SK-N-SH (cell line): ENCODE measurements around the gene ARHGEF1. TPM values are rescaled to one million over a fixed set of nuclear protein-coding genes. Genes with fewer than 3 reads are reported as not detected.
"Not testable (repeated sequence)": the region's sequence is repeated elsewhere in the genome, so short reads cannot be mapped to it uniquely, and the experiment has no call there.

ENCODE experiments used
- CTCF ChIA-PET: fragments of 300-600, 350-600 bp; formaldehyde crosslinking; extraction: SDS; loops from one replicate; lab custom pipeline; 2021; lab: Yijun Ruan, JAX
- POLR2A ChIA-PET: fragments of 350-600 bp; sonication (Branson Sonifier 250); formaldehyde crosslinking; extraction: SDS; loops from one replicate; lab custom pipeline; 2020; ENCODE audit warnings: antibody characterized with exemption, inconsistent platforms; lab: Yijun Ruan, JAX
- DNase-seq: peaks from one replicate; pipeline ENCODE4 v3.0.0; 2012
- H2AFZ ChIP-seq: fragments of 200-600 bp; sonication (generic); 2 replicates; pipeline ENCODE4 v1.8.1; 2016; ENCODE audit warnings: antibody characterized with exemption, mild to moderate bottlenecking, low read depth
- H3F3A ChIP-seq: fragments of 200-600 bp; sonication (generic); replicated peaks from 2 replicates; pipeline ENCODE3; 2016; ENCODE audit warnings: antibody characterized with exemption, mild to moderate bottlenecking; ENCODE audit not compliant: insufficient read depth
- H3K27ac ChIP-seq, 2 experiments: fragments of 200-500 bp in 1 of 2; fragments of 200-600 bp in 1 of 2; sonication (Bioruptor generic) in 1 of 2; sonication (generic), shearing (Covaris generic) in 1 of 2; 2 replicates each; pipeline versions ENCODE4 v1.5.1 to v1.6.1; 2014 to 2016; ENCODE audit warnings: low read depth in 2 of 2, inconsistent platforms in 1 of 2, low read length in 1 of 2, mild to moderate bottlenecking in 1 of 2, mixed read lengths in 1 of 2
- H3K27me3 ChIP-seq: fragments of 200-600 bp; sonication (generic), shearing (Covaris generic); 2 replicates; pipeline ENCODE4 v1.6.1; 2016; ENCODE audit warnings: mixed run types; ENCODE audit not compliant: insufficient read depth
- H3K36me3 ChIP-seq, 2 experiments: fragments of 200-500 bp in 1 of 2; fragments of 200-600 bp in 1 of 2; sonication (Bioruptor generic) in 1 of 2; sonication (generic) in 1 of 2; replicated peaks in 1 of 2; 2 replicates each; pipeline versions ENCODE3 to v1.5.1; 2014 to 2016; ENCODE audit warnings: low read length in 1 of 2, mild to moderate bottlenecking in 1 of 2; ENCODE audit not compliant: insufficient read depth in 2 of 2, control insufficient read depth in 1 of 2
- H3K4me1 ChIP-seq, 2 experiments: fragments of 200-500 bp in 1 of 2; fragments of 200-600 bp in 1 of 2; sonication (Bioruptor generic) in 1 of 2; sonication (generic), shearing (Covaris generic) in 1 of 2; 2 replicates each; pipeline versions ENCODE4 v1.5.1 to v1.6.1; 2014 to 2016; ENCODE audit warnings: low read depth in 1 of 2, low read length in 1 of 2, mixed run types in 1 of 2; ENCODE audit not compliant: insufficient read depth in 2 of 2, control insufficient read depth in 1 of 2
- H3K4me2 ChIP-seq: fragments of 200-600 bp; sonication (generic), shearing (Covaris generic); 2 replicates; pipeline ENCODE4 v1.6.1; 2017; ENCODE audit warnings: mixed run types
- H3K4me3 ChIP-seq, 2 experiments: fragments of 200-500 bp in 1 of 2; fragments of 200-600 bp in 1 of 2; sonication (Bioruptor generic) in 1 of 2; sonication (generic), shearing (Covaris generic) in 1 of 2; 2 replicates each; pipeline versions ENCODE4 v1.5.1 to v1.8.1; 2014 to 2016; ENCODE audit warnings: low read depth in 2 of 2, inconsistent platforms in 1 of 2, low read length in 1 of 2, mild to moderate bottlenecking in 1 of 2, mixed read lengths in 1 of 2, moderate library complexity in 1 of 2
- H3K79me2 ChIP-seq: fragments of 200-600 bp; sonication (generic); 2 replicates; pipeline ENCODE4 v1.8.1; 2017; ENCODE audit warnings: mild to moderate bottlenecking; ENCODE audit not compliant: insufficient read depth
- H3K9ac ChIP-seq: fragments of 200-600 bp; sonication (generic); 2 replicates; pipeline ENCODE4 v1.6.1; 2017; ENCODE audit warnings: mixed run types
- H3K9me2 ChIP-seq: fragments of 200-600 bp; sonication (generic); 2 replicates; pipeline ENCODE4 v1.6.1; 2017; ENCODE audit warnings: mixed run types
- H3K9me3 ChIP-seq: fragments of 200-600 bp; sonication (generic); 2 replicates; pipeline ENCODE4 v1.6.1; 2017; ENCODE audit warnings: mixed run types, mild to moderate bottlenecking, moderate library complexity
- H4K20me1 ChIP-seq: fragments of 200-600 bp; sonication (generic); 2 replicates; pipeline ENCODE4 v1.6.1; 2017; ENCODE audit warnings: mild to moderate bottlenecking, mixed run types; ENCODE audit not compliant: insufficient read depth
- EZH2phosphoT487 ChIP-seq: fragments of 200-600 bp; sonication (generic); IDR thresholded peaks from 2 replicates; pipeline ENCODE4 v1.6.1; 2017; ENCODE audit warnings: low read depth, mixed run types, mild to moderate bottlenecking, antibody characterized with exemption, moderate library complexity, borderline replicate concordance
- FOSL2 ChIP-seq: IDR thresholded peaks from 2 replicates; pipeline ENCODE4 v1.4.0; 2012; ENCODE audit warnings: low read depth, mild to moderate bottlenecking, moderate library complexity, borderline replicate concordance
- JUND ChIP-seq: IDR thresholded peaks from 2 replicates; pipeline ENCODE4 v1.4.0; 2012
- MXI1 ChIP-seq: IDR thresholded peaks from 2 replicates; pipeline ENCODE4 v1.6.1; 2012; ENCODE audit warnings: mild to moderate bottlenecking, low read depth, low read length, improper control_type of control experiment
- POLR2AphosphoS5 ChIP-seq: IDR thresholded peaks from 2 replicates; pipeline ENCODE4 v1.6.1; 2012; ENCODE audit warnings: low read depth, low read length
- RAD21 ChIP-seq: IDR thresholded peaks from 2 replicates; pipeline ENCODE4 v1.6.1; 2012; ENCODE audit warnings: mild to moderate bottlenecking, low read length
- TAF1 ChIP-seq: IDR thresholded peaks from 2 replicates; pipeline ENCODE4 v1.6.1; 2012; ENCODE audit warnings: low read depth, mild to moderate bottlenecking, low read length, moderate library complexity, borderline replicate concordance
- WGBS: methylation state at CpG from one replicate; pipeline ENCODE4 v1.1.6; 2017; ENCODE audit warnings: low lambda C conversion rate; 5-methylcytosine and 5-hydroxymethylcytosine counted together
- polyA plus RNA-seq, 3 experiments: library from polyadenylated mRNA; depleted of rRNA; stranded (reverse); fragments of >200 nt; gene quantifications; 2 replicates each; pipeline ENCODE4 v1.2.3, GENCODE V29; 2012
- TF ChIP-seq, protein P1 (sequence below): IDR thresholded peaks from 2 replicates; pipeline ENCODE4 v1.4.0; 2012; ENCODE audit warnings: low read depth, borderline replicate concordance
- TF ChIP-seq, protein P2 (sequence below): fragments of 200-600 bp; sonication (generic); IDR thresholded peaks from 2 replicates; pipeline ENCODE4 v1.6.1; 2017; ENCODE audit warnings: antibody characterized with exemption, mild to moderate bottlenecking, moderate library complexity
- TF ChIP-seq, protein P3 (sequence below): IDR thresholded peaks from 2 replicates; pipeline ENCODE4 v1.4.0; 2012; ENCODE audit warnings: low read depth
- TF ChIP-seq, protein P4 (sequence below): IDR thresholded peaks from 2 replicates; pipeline ENCODE4 v1.4.0; 2012; ENCODE audit warnings: low read depth, borderline replicate concordance
- TF ChIP-seq, protein P5 (sequence below): IDR thresholded peaks from 2 replicates; pipeline ENCODE4 v1.6.1; 2012; ENCODE audit warnings: mild to moderate bottlenecking, low read depth, low read length, moderate library complexity

The ARHGEF1 gene
- polyA plus RNA-seq, 1 of the 3 experiments (the other 2 are of a cell fraction) = 102 TPM

DNA sequence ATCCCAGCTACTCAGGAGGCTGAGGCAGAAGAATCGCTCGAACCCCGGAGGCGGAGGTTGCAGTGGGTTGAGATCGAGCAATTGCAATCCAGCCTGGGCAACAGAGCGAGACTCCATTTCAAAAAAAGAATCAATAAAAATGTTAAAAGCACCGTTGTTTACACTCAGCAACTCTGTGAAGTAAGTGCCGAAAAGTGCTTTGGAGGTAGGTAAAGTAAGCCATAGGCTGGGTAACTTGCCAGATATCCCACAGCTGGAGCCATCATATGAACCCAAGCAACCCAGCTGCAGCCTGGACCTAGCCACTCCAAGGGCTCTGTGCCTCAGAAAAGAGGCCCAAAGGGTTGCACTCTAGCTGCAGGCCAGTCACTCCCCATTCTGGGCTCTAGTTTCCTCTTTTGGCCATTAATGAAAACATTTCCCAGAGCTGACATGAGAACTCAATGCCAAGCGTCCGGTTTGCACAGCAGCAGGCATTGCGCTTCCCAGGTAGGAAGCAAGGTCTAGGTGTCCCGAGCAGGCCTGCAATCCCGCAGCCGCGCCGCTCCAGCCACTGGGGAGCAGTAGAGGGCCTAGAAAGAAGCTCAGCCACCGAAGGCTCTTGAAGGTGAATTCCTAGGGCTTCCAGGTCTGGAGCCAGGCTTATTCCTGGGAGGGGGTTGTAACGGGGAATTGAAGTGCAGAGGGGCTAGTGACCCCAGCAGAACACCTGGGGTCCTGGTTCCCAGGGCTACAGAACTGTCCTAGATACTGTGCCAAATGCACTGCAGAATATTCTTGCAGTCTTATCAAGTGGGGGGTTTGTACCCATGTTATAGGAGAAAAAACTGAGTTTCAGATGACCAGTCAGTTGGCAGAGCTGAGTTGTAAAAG, 10.0 kb upstream of the ARHGEF1 start (continued):
- TF ChIP-seq RAD21 (peak; percentile 79), MXI1 (no peak), FOSL2 (peak; percentile 14; the same call in 1 of the 2 replicates), POLR2AphosphoS5 (peak; percentile 66), JUND (no peak; the same call in 1 of the 2 replicates), TAF1 (no peak), EZH2phosphoT487 (no peak)
- TF ChIP-seq, protein P1, sequence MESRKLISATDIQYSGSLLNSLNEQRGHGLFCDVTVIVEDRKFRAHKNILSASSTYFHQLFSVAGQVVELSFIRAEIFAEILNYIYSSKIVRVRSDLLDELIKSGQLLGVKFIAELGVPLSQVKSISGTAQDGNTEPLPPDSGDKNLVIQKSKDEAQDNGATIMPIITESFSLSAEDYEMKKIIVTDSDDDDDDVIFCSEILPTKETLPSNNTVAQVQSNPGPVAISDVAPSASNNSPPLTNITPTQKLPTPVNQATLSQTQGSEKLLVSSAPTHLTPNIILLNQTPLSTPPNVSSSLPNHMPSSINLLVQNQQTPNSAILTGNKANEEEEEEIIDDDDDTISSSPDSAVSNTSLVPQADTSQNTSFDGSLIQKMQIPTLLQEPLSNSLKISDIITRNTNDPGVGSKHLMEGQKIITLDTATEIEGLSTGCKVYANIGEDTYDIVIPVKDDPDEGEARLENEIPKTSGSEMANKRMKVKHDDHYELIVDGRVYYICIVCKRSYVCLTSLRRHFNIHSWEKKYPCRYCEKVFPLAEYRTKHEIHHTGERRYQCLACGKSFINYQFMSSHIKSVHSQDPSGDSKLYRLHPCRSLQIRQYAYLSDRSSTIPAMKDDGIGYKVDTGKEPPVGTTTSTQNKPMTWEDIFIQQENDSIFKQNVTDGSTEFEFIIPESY = peak; percentile 52; the same call in 1 of the 2 replicates
- TF ChIP-seq, protein P2, sequence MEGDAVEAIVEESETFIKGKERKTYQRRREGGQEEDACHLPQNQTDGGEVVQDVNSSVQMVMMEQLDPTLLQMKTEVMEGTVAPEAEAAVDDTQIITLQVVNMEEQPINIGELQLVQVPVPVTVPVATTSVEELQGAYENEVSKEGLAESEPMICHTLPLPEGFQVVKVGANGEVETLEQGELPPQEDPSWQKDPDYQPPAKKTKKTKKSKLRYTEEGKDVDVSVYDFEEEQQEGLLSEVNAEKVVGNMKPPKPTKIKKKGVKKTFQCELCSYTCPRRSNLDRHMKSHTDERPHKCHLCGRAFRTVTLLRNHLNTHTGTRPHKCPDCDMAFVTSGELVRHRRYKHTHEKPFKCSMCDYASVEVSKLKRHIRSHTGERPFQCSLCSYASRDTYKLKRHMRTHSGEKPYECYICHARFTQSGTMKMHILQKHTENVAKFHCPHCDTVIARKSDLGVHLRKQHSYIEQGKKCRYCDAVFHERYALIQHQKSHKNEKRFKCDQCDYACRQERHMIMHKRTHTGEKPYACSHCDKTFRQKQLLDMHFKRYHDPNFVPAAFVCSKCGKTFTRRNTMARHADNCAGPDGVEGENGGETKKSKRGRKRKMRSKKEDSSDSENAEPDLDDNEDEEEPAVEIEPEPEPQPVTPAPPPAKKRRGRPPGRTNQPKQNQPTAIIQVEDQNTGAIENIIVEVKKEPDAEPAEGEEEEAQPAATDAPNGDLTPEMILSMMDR = peak; percentile 68
- TF ChIP-seq, protein P3, sequence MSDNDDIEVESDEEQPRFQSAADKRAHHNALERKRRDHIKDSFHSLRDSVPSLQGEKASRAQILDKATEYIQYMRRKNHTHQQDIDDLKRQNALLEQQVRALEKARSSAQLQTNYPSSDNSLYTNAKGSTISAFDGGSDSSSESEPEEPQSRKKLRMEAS = no peak
- TF ChIP-seq, protein P4, sequence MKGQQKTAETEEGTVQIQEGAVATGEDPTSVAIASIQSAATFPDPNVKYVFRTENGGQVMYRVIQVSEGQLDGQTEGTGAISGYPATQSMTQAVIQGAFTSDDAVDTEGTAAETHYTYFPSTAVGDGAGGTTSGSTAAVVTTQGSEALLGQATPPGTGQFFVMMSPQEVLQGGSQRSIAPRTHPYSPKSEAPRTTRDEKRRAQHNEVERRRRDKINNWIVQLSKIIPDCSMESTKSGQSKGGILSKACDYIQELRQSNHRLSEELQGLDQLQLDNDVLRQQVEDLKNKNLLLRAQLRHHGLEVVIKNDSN = no peak
- TF ChIP-seq, protein P5, sequence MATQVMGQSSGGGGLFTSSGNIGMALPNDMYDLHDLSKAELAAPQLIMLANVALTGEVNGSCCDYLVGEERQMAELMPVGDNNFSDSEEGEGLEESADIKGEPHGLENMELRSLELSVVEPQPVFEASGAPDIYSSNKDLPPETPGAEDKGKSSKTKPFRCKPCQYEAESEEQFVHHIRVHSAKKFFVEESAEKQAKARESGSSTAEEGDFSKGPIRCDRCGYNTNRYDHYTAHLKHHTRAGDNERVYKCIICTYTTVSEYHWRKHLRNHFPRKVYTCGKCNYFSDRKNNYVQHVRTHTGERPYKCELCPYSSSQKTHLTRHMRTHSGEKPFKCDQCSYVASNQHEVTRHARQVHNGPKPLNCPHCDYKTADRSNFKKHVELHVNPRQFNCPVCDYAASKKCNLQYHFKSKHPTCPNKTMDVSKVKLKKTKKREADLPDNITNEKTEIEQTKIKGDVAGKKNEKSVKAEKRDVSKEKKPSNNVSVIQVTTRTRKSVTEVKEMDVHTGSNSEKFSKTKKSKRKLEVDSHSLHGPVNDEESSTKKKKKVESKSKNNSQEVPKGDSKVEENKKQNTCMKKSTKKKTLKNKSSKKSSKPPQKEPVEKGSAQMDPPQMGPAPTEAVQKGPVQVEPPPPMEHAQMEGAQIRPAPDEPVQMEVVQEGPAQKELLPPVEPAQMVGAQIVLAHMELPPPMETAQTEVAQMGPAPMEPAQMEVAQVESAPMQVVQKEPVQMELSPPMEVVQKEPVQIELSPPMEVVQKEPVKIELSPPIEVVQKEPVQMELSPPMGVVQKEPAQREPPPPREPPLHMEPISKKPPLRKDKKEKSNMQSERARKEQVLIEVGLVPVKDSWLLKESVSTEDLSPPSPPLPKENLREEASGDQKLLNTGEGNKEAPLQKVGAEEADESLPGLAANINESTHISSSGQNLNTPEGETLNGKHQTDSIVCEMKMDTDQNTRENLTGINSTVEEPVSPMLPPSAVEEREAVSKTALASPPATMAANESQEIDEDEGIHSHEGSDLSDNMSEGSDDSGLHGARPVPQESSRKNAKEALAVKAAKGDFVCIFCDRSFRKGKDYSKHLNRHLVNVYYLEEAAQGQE = no peak
- TF ChIP-seq, all 33 proteins: peak for 8

DNA sequence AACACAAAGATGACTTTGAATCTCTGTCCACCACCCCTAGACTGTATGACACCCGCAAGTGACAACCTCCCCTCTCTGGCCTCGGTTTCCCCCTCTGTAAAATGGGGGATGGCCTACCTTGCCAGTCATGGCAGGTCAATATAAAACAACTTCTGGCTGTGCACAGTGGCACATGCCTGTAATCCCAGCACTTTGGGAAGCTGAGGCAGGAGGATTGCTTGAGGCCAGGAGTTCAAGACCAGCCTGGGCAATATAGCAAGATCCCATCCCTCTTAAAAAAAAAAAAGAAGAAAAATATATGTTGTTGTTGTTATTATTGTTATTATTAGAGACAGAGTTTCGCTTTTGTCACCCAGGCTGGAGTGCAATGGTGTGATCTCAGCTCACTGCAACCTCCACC, 7.0 kb upstream of the ARHGEF1 start:
- H3K9ac ChIP-seq, H2AFZ ChIP-seq, H3K79me2 ChIP-seq, POLR2A ChIA-PET, H3K27me3 ChIP-seq, H3K9me2 ChIP-seq, H3K27ac ChIP-seq, H3K4me2 ChIP-seq, H3K4me1 ChIP-seq, DNase-seq, H3K9me3 ChIP-seq, H3K4me3 ChIP-seq: not testable (repeated sequence)
- Histone ChIP-seq H3F3A (peaks cover 45% of the 10 kb centered on the region), H3K36me3 (peaks cover 10 to 12% of the 10 kb centered on the region in 2 experiments), H4K20me1 (peaks cover 24% of the 10 kb centered on the region)
- CTCF ChIA-PET = interaction anchor here (1.0 kb wide), 1 partner anchor 153 kb away, joined by 3 read pairs; no protein-coding TSS in a partner anchor
- 61% methylated on average over 3 of the region's 3 CpGs for WGBS
